Fibroblast of mammary gland (primary cell): ENCODE data around the gene FCSK.

Experiments used
- DNase-seq: peaks from one replicate; pipeline ENCODE4 v3.0.0-alpha.2; 2010; ENCODE audit warnings: low read depth
- H3K4me3 ChIP-seq: 2 replicates; pipeline ENCODE4 v1.5.1; 2011; ENCODE audit warnings: low read depth, mild to moderate bottlenecking, low read length, moderate library complexity; ENCODE audit not compliant: control insufficient read depth
- TF ChIP-seq, protein P1 (sequence below): conservative IDR thresholded peaks from 2 replicates; pipeline ENCODE4 v1.5.1; 2011; ENCODE audit warnings: low read depth, low read length, inconsistent platforms; ENCODE audit not compliant: control insufficient read depth, insufficient read depth

FCSK gene

DNA sequence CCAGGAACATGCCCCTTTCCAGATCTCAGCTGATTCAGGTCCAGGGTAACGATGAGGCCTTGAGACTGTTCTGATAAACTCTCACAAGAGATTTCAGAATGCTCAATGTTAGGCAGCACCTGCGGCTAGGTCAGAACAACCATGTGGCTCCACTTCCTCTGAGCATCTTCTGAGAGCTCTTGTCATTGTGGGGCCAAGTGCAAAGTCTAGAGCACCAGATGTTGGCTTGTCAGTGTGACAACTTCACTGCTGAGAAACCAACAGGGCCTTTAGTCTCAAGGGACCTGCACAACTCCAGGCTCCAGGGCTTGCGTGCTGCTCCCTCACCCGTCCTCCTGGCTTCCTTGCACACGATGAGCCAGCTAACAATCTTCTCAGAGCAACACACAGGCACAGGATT, 29.0 kb downstream of the FCSK start:
- no peak overlapping the region for H3K4me3 ChIP-seq
- TF ChIP-seq, protein P1, sequence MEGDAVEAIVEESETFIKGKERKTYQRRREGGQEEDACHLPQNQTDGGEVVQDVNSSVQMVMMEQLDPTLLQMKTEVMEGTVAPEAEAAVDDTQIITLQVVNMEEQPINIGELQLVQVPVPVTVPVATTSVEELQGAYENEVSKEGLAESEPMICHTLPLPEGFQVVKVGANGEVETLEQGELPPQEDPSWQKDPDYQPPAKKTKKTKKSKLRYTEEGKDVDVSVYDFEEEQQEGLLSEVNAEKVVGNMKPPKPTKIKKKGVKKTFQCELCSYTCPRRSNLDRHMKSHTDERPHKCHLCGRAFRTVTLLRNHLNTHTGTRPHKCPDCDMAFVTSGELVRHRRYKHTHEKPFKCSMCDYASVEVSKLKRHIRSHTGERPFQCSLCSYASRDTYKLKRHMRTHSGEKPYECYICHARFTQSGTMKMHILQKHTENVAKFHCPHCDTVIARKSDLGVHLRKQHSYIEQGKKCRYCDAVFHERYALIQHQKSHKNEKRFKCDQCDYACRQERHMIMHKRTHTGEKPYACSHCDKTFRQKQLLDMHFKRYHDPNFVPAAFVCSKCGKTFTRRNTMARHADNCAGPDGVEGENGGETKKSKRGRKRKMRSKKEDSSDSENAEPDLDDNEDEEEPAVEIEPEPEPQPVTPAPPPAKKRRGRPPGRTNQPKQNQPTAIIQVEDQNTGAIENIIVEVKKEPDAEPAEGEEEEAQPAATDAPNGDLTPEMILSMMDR: no peak
- no peak for DNase-seq

- TF ChIP-seq, protein P1: no peak
- no peak overlapping the region for H3K4me3 ChIP-seq
Measured at GRCh38 chr16:70484867-70485266, 30.5 kb downstream of the FCSK start.

GRCh38 chr16:70490261-70490660, 35.9 kb downstream of the FCSK start:
- DNase-seq: peak; percentile 18
- no peak overlapping the region for H3K4me3 ChIP-seq
- TF ChIP-seq, protein P1: no peak

More at GRCh38 chr16:70484867-70485266, 30.5 kb downstream of the FCSK start:
- DNase-seq: no peak

- TF ChIP-seq, protein P1: no peak
- no peak overlapping the region for H3K4me3 ChIP-seq
- DNase-seq: peak; percentile 13
Measured at GRCh38 chr16:70493802-70494201, 39.4 kb downstream of the FCSK start.

GRCh38 chr16:70494202-70494770, 39.9 kb downstream of the FCSK start:
- no peak for DNase-seq
- TF ChIP-seq, protein P1: no peak
- no peak overlapping the region for H3K4me3 ChIP-seq

DNA sequence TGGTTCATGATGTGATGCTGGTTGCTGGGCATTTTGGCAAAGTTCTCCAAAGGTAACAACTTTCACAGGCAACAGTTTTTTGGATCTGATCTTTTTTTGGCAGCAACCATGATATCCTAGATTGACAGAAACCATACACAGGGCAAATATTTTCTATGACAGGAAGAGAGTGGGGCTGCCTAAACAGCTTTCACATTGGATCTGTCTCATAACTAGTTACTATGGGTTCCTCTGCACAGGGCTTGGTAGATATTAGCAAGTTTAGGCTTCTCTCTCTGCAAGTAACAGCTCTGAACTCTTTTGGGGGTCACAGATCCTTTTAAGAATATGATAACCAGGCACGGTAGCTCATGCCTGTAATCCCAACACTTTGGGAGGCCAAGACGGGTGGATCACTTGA, 40.4 kb downstream of the FCSK start:
- DNase-seq: no peak
- no peak overlapping the region for H3K4me3 ChIP-seq
- TF ChIP-seq, protein P1: no peak
